GM21737 (cell line): ENCODE results near the gene C10orf143.

Source experiments
- ATAC-seq: cut with Tn5 transposase; IDR thresholded peaks from one replicate; pipeline ENCODE4 v1.9.1; 2021; ENCODE audit warnings: mild to moderate bottlenecking, moderate library complexity; ENCODE audit not compliant: unreplicated experiment

The C10orf143 gene

DNA sequence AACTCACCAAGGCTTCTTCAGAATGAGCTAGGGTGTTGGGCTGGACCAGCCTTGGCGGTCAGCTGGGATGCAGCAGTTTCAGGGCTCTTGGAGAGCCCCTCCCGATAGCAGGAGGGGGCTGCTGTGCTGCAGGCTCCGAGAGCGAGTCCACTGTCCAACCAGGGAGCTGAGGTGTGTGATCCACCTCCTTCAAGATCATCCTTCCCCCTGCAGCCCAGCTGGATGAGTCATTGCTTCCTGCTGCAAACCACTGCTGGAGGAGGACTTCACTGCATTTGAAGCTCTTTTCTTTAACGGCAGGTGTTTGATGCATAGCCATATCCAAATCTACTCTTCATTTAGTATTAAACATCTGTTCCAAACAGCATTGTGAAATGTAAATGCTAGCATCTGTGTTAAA, 92.4 kb downstream of the C10orf143 start:
- no peak for ATAC-seq

DNA sequence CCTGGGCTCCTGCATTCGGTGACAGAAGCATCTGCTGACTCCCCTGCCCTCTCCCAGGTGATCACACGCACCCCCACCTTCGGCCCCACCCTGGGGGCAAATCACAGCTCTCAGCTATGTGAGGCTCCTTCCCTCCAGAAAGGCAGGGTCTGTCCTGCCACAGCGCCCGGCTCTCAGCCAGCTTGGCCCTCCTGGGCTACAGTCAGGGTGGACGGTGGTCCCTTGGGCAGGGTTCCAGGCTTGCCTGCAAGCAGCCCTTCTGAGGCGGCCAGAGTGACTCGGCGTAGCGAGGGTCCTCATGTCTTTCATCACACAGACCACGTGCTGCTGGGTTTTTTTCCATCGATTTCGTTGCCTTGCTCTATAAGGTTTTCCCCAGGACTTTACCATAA, 93.0 kb downstream of the C10orf143 start:
- no peak for ATAC-seq

DNA sequence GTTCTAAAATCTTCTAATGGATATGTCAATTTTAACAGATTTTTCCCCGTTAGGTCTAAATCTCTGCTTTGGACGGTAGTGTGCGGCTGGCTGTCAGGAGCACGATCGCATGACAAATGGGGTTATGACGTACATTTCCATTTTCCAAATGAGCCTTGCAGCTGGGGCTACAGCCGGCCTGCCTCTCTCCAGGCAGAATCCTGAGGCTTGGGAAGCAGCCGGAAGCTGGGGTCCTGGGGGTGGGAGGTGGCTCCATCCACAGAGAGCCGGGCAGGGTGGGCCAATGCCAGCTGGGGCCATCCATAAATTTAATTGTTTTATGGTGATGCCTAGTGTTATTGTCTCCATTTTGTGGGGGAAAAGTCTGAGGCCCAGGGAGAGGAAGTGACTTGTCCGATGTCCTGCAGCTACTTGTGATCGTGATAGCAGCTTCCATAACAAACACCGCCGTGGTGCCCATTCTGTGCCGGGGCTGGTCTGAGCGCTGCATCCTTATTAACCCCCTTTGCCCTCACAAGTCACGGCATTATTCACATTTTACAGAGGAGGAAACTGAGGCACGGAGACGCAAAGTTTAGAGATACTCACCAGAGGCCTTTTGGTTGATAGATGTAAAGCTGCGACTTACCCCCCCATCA, 93.5 kb downstream of the C10orf143 start:
- ATAC-seq, result no peak

DNA sequence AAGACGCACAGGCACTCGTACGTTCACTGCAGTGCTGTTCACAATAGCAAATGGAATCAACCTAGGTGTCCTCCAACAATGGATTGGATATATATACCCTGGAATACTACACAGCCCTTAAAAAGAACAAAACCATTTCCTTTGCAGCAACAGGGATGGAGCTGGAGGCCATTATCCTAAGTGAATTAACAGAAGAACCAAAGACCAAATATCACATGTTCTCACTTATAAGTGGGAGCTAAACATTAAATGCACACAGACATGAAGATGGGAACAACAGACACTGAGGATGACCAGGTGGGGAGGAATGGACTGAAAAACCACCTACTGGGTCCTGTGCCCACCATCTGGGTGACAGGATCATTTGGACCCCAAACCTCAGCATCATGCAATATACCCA, 94.5 kb downstream of the C10orf143 start:
- ATAC-seq, result no peak

DNA sequence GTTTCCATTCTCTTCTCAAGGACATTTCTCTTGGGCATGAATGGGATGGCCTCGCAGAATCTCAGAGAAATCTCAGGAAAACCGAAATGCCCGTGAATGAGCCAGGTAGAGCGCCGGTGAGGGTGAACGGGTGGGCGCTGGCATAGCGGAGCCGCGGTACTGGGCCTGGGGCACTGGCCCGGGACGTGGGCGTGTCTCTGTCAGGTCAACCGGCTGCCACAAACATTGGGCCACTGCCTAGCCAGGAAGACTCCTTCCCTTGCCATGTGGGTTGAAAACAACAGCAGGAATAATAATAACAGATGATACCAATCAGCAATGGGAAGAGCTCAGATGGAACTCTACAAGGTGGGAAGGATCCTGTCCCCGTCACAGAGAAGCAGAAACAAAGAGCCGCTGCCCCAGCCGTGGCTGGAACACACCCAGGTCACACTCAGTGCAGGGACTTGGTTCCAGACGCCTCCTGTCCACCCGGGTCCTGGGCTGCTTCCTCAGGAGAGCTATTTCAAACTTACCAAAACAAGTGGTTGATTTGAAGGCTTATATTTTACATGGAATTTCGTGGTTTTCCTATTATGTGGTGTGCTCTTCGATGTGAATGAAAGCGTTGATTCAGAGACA, 95.4 kb downstream of the C10orf143 start:
- no peak for ATAC-seq

DNA sequence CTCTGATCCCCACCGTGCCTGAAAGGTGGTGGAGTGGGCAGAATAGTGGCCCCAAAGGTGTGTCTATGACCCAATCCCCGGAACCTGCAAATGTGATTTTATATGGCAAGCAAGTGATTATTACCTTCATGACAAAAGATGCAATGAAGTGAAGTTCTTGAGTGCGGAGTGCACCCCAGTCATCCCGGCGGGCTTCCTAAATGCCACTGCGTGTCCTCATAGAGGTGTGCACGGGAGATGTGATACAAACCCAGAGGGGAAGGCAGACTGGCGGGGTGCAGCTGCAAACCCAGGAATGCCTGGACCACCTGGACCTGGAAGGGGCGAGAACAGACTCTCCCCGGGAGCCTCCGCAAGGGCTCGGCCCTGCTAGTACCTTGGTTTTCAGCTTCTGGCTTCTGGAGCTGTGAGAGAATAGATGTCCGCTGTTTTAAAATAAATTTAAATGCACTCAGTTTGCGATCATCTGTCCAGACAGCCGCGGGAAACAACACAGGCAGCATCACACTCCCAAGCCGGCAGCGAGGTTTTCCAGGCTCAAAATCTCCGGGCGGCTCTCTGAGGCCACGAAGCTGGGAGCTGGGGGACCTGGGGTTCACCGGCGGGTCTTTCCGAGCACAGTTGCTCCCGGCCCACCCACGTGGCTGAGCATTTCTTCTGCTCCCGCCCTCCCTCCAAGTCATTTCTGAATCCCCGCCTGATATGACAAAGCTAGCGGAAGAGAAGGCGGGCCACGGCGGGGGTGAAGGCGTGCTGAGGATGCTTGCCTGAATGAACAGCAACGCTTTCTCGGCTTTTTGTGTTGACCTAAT, 96.2 kb downstream of the C10orf143 start:
- no peak for ATAC-seq
